COR-L47 (cell line): Measurements from ENCODE around the gene CTTNBP2NL.
"Not testable (repeated sequence)": the region's sequence is repeated elsewhere in the genome, so short reads cannot be mapped to it uniquely, and the experiment has no call there.

Experiments used
- DNase-seq: peaks from one replicate; lab custom pipeline; 2025; lab: John Stamatoyannopoulos, UW

The CTTNBP2NL gene

GRCh38 chr1:112464501-112464900 is 68.5 kb downstream of the CTTNBP2NL start:
- DNase-seq: no peak

- DNase-seq: no peak
These were observed 69.1 kb downstream of the CTTNBP2NL start for GRCh38 chr1:112465122-112465521.

DNA sequence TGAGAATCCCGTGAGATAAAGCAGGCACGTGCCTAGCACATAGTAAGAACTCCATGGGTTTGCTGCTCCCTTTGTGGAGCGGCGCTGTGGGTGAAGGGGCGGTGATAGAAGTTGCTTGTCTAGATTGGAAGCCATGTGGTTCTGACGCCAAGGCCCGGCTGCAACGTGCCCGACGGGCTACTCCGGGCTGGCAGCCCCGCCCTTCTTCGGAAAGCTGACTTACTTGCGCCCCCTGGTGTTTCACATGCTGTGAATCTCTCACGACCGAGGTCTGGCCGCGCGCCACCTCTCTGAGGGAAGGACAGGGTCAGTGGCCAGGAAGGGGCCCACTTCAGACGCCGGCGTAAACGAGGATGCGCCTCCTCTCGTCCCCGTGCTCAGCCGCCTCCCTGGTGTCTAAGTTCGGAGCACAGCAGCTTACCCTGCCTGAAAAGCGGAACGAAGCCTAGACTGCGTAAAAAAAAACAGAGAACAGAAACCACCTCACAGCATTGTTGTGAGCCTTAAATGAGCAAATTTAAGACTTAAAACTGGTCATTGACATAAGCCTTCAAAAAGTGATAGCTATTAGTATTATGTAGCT is 70.2 kb downstream of the CTTNBP2NL start:
- DNase-seq: peak; percentile 90

DNA sequence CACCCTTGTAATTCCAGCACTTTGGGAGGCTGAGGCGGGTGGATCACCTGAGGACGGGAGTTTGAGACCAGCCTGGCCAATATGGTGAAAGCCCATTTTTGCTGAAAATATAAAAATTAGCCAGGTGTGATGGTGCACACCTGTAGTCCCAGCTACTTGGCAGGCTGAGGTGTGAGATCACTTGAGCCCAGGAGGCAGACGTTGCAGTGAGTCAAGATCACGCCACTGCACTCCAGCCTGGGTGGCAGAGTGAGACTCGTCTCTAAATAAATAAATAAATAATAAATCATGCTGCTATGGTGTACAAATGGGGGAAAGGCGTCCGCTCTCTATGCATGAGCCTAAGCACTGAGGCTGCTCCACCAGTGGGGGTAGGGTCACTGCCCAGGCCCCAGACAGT is 74.3 kb downstream of the CTTNBP2NL start:
- not testable (repeated sequence) for DNase-seq

DNA sequence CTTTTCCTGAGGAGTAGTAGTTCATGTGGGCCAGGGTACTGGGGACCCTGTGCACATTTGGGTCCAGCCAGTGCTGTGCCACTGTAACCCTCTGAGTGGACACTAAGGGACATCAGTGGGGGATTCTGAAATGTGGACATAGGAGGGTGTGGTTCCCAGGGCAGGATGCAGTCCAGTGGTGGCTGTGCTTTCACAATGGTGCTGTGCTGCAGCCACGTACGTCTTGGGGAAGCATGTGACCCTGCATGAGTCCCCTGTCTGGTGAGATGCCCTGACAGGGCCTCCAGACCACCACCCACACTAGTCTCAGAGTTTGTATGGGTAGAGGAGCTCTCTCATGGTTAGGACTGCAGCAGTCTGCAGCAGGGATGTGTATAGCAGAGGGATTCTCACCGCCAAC is 75.0 kb downstream of the CTTNBP2NL start:
- no peak for DNase-seq

DNA sequence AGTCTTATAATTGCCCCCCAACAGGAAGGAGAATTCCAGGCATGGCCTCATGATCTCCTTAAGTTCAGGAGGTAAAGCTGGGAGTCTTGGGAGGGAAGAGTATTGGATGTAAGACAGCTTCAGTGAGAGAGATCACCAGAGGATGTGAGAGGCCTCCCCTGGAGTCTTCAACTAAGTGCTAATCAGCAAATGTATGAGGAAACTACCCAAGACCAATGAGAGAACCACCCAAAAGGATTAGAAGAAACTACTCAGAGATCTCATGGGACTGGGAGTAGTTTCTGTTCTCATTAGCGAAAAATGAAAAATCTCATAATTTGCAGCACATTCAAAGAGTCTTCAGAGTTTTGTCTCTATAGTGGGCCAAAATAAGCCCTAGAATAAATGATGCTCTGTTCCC is 76.1 kb downstream of the CTTNBP2NL start:
- no peak for DNase-seq

GRCh38 chr1:112477550-112477949 is 81.5 kb downstream of the CTTNBP2NL start:
- DNase-seq: no peak

GRCh38 chr1:112478314-112478713 is 82.3 kb downstream of the CTTNBP2NL start:
- DNase-seq: no peak

DNA sequence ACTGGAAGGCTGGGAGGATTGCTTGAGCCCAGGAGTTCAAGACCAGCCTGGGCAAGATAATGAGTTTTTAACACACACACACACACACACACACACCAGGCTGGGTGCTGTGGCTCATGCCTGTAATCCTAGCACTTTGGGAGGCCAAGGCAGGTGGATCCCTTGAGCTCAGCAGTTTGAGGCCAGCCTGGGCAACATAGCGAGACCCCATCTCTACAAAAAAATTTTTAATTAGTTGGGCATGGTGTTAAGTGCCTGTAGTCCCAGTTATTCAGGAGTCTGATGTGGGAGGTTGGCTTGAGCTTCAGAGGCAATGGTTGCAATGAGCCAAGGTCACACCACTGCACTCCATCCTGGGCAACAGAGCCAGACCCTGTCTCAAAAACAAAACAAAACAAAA is 90.0 kb downstream of the CTTNBP2NL start:
- DNase-seq: not testable (repeated sequence)

DNA sequence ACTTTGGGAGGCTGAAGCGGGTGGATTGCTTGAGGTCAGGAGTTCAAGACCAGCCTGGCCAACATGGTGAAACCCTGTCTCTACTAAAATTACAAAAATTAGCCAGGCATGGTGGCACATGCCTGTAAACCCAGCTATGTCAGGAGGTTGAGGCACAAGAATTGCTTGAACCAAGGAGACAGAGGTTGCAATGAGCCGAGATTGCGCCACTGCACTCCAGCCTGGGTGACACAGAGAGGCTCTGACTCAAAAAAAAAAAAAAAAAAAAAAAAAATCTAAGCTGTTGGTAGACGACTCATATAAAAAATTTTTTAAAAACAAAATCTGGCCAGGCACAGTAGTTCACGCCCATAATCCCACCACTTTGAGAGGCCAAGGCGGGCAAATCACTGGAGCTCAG is 91.7 kb downstream of the CTTNBP2NL start:
- DNase-seq: not testable (repeated sequence)

GRCh38 chr1:112488141-112488540 is 92.1 kb downstream of the CTTNBP2NL start:
- DNase-seq: no peak

DNA sequence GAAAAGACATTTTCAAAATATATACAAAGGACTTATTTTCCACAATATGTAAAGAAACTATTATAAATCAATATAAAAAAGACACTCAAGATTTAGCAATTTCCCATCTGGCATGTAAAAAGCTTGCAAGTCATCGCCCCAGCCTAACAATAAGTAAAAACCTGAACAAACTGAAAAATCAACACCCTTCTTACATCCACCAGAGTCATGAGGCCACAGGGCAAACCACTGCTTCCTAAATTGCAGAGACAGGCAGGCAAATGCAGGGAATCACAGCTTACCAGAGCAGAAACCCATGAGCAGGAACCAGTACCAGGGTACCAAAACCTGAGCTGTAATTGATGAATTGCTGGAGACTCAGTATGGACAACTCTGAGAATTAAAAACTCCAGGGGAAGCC is 96.1 kb downstream of the CTTNBP2NL start:
- DNase-seq: no peak

- DNase-seq: no peak
These were observed 97.3 kb downstream of the CTTNBP2NL start for GRCh38 chr1:112493351-112493750.

DNA sequence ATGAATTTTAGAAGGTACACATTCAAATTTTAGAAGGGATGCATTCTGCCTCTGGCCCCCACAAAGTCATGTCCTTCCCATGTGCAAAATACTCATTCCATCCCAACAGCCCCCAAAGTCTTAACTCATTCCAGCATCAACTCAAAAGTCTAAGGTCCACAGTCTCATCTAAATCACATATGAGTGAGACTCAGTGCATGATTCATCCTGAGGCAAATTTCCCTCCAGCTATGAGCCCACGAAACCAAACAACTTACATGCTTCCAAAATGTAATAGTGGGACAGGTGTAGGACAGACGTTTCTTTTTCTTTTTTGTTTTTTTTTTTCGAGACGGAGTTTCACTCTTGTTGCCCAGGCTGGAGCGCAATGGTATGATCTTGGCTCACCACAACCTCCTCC is 100.3 kb downstream of the CTTNBP2NL start:
- DNase-seq: no peak

GRCh38 chr1:112501810-112502641 is 106.0 kb downstream of the CTTNBP2NL start:
- peak; percentile 71 for DNase-seq

DNA sequence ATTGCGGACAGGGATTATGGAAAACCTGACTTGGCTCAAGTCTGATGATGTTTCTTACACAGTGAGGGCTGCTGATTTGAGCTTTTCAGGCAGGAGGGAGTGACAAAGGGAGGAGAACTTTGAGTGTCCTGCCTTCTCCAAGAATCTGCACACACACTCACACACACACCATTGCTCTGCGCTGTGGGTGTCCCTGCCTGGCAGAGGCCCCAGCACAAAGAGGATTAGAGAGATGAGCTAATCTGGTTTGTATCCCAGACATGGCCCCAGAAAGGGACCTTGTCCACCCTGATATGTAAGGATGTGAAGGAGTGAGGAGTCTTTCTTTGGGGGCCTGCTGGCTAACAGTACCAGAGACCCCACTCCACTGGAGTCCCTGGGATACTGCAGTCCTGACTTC is 106.8 kb downstream of the CTTNBP2NL start:
- DNase-seq: no peak

- no peak for DNase-seq
These were observed 108.1 kb downstream of the CTTNBP2NL start for GRCh38 chr1:112504001-112504660.

DNA sequence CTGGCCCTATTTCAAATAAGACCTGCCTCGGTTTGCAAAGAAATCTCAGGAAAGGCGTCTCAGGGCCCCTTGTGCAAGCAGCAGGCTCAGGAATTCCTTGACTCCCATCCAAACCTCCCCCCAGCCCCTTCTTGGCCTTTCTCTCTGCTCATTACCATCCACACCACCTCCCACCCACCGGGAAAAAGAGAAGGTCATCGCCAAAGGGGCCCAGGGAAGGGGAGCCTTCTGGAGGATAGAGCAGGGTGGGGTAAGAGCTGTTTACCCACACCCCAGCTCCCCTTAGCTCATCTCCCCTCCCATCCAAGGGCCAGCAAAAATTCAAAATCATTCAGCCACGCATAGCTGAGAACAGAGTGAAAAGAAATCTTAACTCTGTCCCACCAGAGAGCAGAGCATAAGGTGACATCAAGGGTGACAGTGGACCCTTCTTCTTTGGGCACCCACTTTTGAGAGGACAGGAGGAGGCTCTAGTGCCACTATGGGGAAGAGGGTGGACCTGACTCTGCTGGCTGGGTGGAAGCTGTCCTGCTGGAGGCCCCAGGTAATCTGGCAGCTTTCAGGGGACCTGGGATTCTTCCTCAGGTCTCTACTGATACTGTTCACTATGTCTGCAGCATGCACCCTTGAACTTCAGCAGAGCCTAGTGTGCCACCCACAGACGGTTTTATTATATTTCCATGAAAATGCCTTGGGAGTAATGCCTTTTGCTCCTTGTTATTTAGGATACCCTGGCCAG is 108.8 kb downstream of the CTTNBP2NL start:
- no peak for DNase-seq

GRCh38 chr1:112505400-112505785 is 109.4 kb downstream of the CTTNBP2NL start:
- no peak for DNase-seq

GRCh38 chr1:112505878-112506277 is 109.9 kb downstream of the CTTNBP2NL start:
- DNase-seq: no peak

DNA sequence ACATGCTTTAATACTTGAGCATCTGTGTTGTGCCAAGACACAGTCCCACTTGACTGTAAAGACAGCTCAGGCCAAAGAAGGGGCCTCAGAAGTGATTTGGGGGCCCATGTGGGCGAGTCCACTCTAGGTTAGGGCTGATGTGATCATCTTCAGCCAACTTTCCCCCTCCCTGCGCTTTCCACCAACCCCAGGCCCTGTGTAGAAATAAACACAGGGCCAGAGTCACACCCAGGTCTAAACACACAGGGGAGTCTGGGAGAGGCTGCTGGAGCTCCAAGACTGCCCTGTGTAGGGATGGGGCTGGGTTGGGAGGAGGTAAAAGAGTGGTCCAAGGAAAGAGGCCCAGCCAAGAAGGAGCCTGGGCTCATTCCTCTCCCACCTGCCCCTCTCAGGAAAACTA is 110.3 kb downstream of the CTTNBP2NL start:
- DNase-seq: no peak

GRCh38 chr1:112506731-112507130 is 110.7 kb downstream of the CTTNBP2NL start:
- no peak for DNase-seq
